Erythroblast (primary cell): ENCODE results near the gene HRK.

ENCODE experiments used
- GATA1 ChIP-seq: IDR thresholded peaks from 2 replicates; pipeline ENCODE4 v1.6.1; 2011; ENCODE audit warnings: low read depth, mild to moderate bottlenecking, control low read depth, low read length, moderate library complexity
- POLR2A ChIP-seq: IDR thresholded peaks from 2 replicates; pipeline ENCODE4 v1.6.1; 2011; ENCODE audit warnings: mild to moderate bottlenecking, low read length

GRCh38 chr12:116881877-116882507 is 751 bp upstream of the HRK start:
- TF ChIP-seq POLR2A (no peak), GATA1 (no peak)
